HepG2 (cell line): ENCODE data around the gene KIF22. TPM values are rescaled to one million over a fixed set of nuclear protein-coding genes. Genes with fewer than 3 reads are reported as not detected.

Experiments used
- CREB3 ChIP-seq: sonication (generic); formaldehyde crosslinking; IDR thresholded peaks from 2 replicates; pipeline ENCODE4 v1.5.0; 2020; ENCODE audit warnings: missing genetic modification reagents
- GFI1 ChIP-seq: sonication (generic); formaldehyde crosslinking; IDR thresholded peaks from 2 replicates; pipeline ENCODE4 v1.5.0; 2020; ENCODE audit warnings: missing genetic modification reagents, mild to moderate bottlenecking, borderline replicate concordance
- IKZF1 ChIP-seq: fragments of 450-650 bp; IDR thresholded peaks from 2 replicates; pipeline ENCODE4 v1.7.1; 2016
- IRF2 ChIP-seq: IDR thresholded peaks from 2 replicates; pipeline ENCODE4 v1.6.1; 2018; ENCODE audit warnings: missing genetic modification reagents, missing compliant biosample characterization
- NBN ChIP-seq: fragments of 450-650 bp; conservative IDR thresholded peaks from 2 replicates; pipeline ENCODE4 v1.6.1; 2017
- NKX3-1 ChIP-seq: sonication (generic); formaldehyde crosslinking; IDR thresholded peaks from 2 replicates; pipeline ENCODE4 v1.5.0; 2020; ENCODE audit warnings: missing genetic modification reagents
- SAP130 ChIP-seq: IDR thresholded peaks from 2 replicates; pipeline ENCODE4 v1.6.1; 2016; ENCODE audit warnings: low read depth
- TBX3 ChIP-seq: fragments of 450-650 bp; IDR thresholded peaks from 2 replicates; pipeline ENCODE4 v1.6.1; 2017; ENCODE audit warnings: antibody characterized with exemption, mild to moderate bottlenecking, inconsistent platforms, borderline replicate concordance
- ZBTB20 ChIP-seq: sonication (generic); formaldehyde crosslinking; IDR thresholded peaks from 2 replicates; pipeline ENCODE4 v1.8.1; 2023; ENCODE audit warnings: missing genetic modification reagents, low read depth, mild to moderate bottlenecking, borderline replicate concordance
- ZBTB26 ChIP-seq: IDR thresholded peaks from 2 replicates; pipeline ENCODE4 v1.6.1; 2016; ENCODE audit warnings: missing compliant biosample characterization, missing genetic modification reagents, borderline replicate concordance
- ZBTB37 ChIP-seq: sonication (generic); formaldehyde crosslinking; IDR thresholded peaks from 2 replicates; pipeline ENCODE4 v1.4.0; 2020; ENCODE audit warnings: mild to moderate bottlenecking, missing genetic modification reagents
- ZBTB8A ChIP-seq: sonication (generic); formaldehyde crosslinking; IDR thresholded peaks from 2 replicates; pipeline ENCODE4 v1.4.0; 2020; ENCODE audit warnings: mild to moderate bottlenecking, low read depth, missing genetic modification reagents, borderline replicate concordance
- ZNF30 ChIP-seq: sonication (generic); formaldehyde crosslinking; IDR thresholded peaks from 2 replicates; pipeline ENCODE4 v1.5.0; 2020; ENCODE audit warnings: mild to moderate bottlenecking, missing genetic modification reagents
- ZNF570 ChIP-seq: sonication (generic); formaldehyde crosslinking; IDR thresholded peaks from 2 replicates; pipeline ENCODE4 v1.4.0; 2020; ENCODE audit warnings: mild to moderate bottlenecking, missing genetic modification reagents, borderline replicate concordance
- ZNF766 ChIP-seq: sonication (generic); formaldehyde crosslinking; IDR thresholded peaks from 2 replicates; pipeline ENCODE4 v1.5.0; 2020; ENCODE audit warnings: missing genetic modification reagents, borderline replicate concordance
- ZNF776 ChIP-seq: sonication (generic); formaldehyde crosslinking; IDR thresholded peaks from 2 replicates; pipeline ENCODE4 v1.4.0; 2020; ENCODE audit warnings: mild to moderate bottlenecking, missing genetic modification reagents
- ZSCAN30 ChIP-seq: sonication (generic); formaldehyde crosslinking; IDR thresholded peaks from 2 replicates; pipeline ENCODE4 v1.5.0; 2020; ENCODE audit warnings: mild to moderate bottlenecking, missing genetic modification reagents
- polyA plus RNA-seq, 8 experiments: library from polyadenylated mRNA; depleted of rRNA in 3 of 8; stranded (reverse) in 7 of 8; unstranded in 1 of 8; fragments of >200 nt; fragmentation: Illumina TruSeq in 4 of 8; extraction: Trizol in 4 of 8; gene quantifications; 2 replicates each; pipeline versions ENCODE4 v1.2.1 to v1.2.3, GENCODE V29; 2011 to 2016; ENCODE audit warnings: low read depth in 4 of 8, missing spikeins in 1 of 8, mixed read lengths in 1 of 8; ENCODE audit not compliant: insufficient read depth in 1 of 8
- total RNA-seq, 5 experiments: library from RNA; depleted of rRNA; stranded (reverse); fragments of >200 nt; fragmentation: Illumina TruSeq; extraction: Trizol; gene quantifications; 2 replicates each; pipeline ENCODE4 v1.2.3, GENCODE V29; 2016; ENCODE audit warnings: low read depth in 1 of 5
- TF ChIP-seq, protein P1 (sequence below): IDR thresholded peaks from 2 replicates; pipeline ENCODE4 v1.6.1; 2016; ENCODE audit warnings: missing compliant biosample characterization, missing genetic modification reagents, borderline replicate concordance
- TF ChIP-seq, protein P2 (sequence below): sonication (generic); formaldehyde crosslinking; IDR thresholded peaks from 2 replicates; pipeline ENCODE4 v1.4.0; 2020; ENCODE audit warnings: low read depth, mild to moderate bottlenecking, missing genetic modification reagents
- TF ChIP-seq, protein P3 (sequence below): sonication (generic); formaldehyde crosslinking; IDR thresholded peaks from 2 replicates; pipeline ENCODE4 v1.4.0; 2020; ENCODE audit warnings: missing genetic modification reagents
- TF ChIP-seq, protein P4 (sequence below): fragments of 450-650 bp; IDR thresholded peaks from 2 replicates; pipeline ENCODE4 v1.6.1; 2016

Gene KIF22
- total and polyA plus RNA-seq, 2 of the 13 experiments (the other 11 are each of a cell fraction or from before 2014, with no cell fraction given), result 95.8 to 118 TPM

- TF ChIP-seq ZNF570 (no peak), ZBTB20 (CRISPR knock-in tag) (no peak), CREB3 (CRISPR knock-in tag) (no peak), GFI1 (CRISPR knock-in tag) (no peak; the same call in 1 of the 2 replicates), ZNF766 (no peak), IRF2 (CRISPR knock-in tag) (peak; percentile 13; the same call in 1 of the 2 replicates), ZSCAN30 (CRISPR knock-in tag) (peak; percentile 26; the same call in 1 of the 2 replicates), IKZF1 (no peak), ZNF776 (CRISPR knock-in tag) (no peak), TBX3 (no peak), NBN (no peak), SAP130 (CRISPR knock-in tag) (no peak; the same call in 1 of the 2 replicates), ZNF30 (no peak), ZBTB8A (CRISPR knock-in tag) (no peak), NKX3-1 (CRISPR knock-in tag) (no peak), ZBTB26 (CRISPR knock-in tag) (peak; percentile 22; the same call in 1 of the 2 replicates), ZBTB37 (CRISPR knock-in tag) (no peak)
- TF ChIP-seq, protein P1, sequence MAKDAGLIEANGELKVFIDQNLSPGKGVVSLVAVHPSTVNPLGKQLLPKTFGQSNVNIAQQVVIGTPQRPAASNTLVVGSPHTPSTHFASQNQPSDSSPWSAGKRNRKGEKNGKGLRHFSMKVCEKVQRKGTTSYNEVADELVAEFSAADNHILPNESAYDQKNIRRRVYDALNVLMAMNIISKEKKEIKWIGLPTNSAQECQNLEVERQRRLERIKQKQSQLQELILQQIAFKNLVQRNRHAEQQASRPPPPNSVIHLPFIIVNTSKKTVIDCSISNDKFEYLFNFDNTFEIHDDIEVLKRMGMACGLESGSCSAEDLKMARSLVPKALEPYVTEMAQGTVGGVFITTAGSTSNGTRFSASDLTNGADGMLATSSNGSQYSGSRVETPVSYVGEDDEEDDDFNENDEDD (CRISPR knock-in tag), result peak; percentile 70
- TF ChIP-seq, protein P2, sequence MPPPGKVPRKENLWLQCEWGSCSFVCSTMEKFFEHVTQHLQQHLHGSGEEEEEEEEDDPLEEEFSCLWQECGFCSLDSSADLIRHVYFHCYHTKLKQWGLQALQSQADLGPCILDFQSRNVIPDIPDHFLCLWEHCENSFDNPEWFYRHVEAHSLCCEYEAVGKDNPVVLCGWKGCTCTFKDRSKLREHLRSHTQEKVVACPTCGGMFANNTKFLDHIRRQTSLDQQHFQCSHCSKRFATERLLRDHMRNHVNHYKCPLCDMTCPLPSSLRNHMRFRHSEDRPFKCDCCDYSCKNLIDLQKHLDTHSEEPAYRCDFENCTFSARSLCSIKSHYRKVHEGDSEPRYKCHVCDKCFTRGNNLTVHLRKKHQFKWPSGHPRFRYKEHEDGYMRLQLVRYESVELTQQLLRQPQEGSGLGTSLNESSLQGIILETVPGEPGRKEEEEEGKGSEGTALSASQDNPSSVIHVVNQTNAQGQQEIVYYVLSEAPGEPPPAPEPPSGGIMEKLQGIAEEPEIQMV, result no peak
- TF ChIP-seq, protein P3, sequence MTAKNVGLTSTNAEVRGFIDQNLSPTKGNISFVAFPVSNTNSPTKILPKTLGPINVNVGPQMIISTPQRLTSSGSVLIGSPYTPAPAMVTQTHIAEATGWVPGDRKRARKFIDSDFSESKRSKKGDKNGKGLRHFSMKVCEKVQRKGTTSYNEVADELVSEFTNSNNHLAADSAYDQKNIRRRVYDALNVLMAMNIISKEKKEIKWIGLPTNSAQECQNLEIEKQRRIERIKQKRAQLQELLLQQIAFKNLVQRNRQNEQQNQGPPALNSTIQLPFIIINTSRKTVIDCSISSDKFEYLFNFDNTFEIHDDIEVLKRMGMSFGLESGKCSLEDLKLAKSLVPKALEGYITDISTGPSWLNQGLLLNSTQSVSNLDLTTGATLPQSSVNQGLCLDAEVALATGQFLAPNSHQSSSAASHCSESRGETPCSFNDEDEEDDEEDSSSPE (CRISPR knock-in tag), result no peak
- TF ChIP-seq, protein P4, sequence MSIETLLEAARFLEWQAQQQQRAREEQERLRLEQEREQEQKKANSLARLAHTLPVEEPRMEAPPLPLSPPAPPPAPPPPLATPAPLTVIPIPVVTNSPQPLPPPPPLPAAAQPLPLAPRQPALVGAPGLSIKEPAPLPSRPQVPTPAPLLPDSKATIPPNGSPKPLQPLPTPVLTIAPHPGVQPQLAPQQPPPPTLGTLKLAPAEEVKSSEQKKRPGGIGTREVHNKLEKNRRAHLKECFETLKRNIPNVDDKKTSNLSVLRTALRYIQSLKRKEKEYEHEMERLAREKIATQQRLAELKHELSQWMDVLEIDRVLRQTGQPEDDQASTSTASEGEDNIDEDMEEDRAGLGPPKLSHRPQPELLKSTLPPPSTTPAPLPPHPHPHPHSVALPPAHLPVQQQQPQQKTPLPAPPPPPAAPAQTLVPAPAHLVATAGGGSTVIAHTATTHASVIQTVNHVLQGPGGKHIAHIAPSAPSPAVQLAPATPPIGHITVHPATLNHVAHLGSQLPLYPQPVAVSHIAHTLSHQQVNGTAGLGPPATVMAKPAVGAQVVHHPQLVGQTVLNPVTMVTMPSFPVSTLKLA, result no peak
These were observed 26.3 kb downstream of the KIF22 start (continued) for GRCh38 chr16:29816694-29817441.
